WTC11 (cell line): ENCODE measurements around the gene SNCAIP. TPM values are rescaled to one million over a fixed set of nuclear protein-coding genes. Genes with fewer than 3 reads are reported as not detected.

Experiments used
- ATAC-seq: fragments of 200-7000 bp; cut with Tn5 transposase; 2 replicates; pipeline ENCODE4 v1.10.0; 2021; ENCODE audit warnings: mild to moderate bottlenecking, moderate library complexity
- CTCF ChIA-PET: fragments of 300-600 bp; sonication (Branson Sonifier 250); formaldehyde crosslinking; loops from one replicate; lab custom pipeline; 2021; ENCODE audit warnings: antibody characterized with exemption; lab: Charles Lee
- POLR2A ChIA-PET: fragments of 350-600 bp; sonication (Branson Sonifier 250); formaldehyde crosslinking; loops from one replicate; lab custom pipeline; 2021; ENCODE audit warnings: antibody characterized with exemption; lab: Charles Lee
- DNase-seq: peaks from one replicate; pipeline ENCODE4 v3.0.0; 2021; ENCODE audit warnings: low spot score
- H3K27ac Mint-ChIP-seq: 2 replicates; pipeline ENCODE4 v1.8.0; 2021; ENCODE audit warnings: mixed read lengths
- H3K27me3 Mint-ChIP-seq: 2 replicates; pipeline ENCODE4 v1.8.0; 2021; ENCODE audit warnings: low read depth, mild to moderate bottlenecking, moderate library complexity, mixed read lengths
- H3K36me3 Mint-ChIP-seq: 2 replicates; pipeline ENCODE4 v1.8.0; 2021; ENCODE audit warnings: mixed read lengths
- H3K4me1 Mint-ChIP-seq: 2 replicates; pipeline ENCODE4 v1.8.0; 2022; ENCODE audit warnings: mixed read lengths
- H3K4me3 Mint-ChIP-seq: 2 replicates; pipeline ENCODE4 v1.8.0; 2021; ENCODE audit warnings: mild to moderate bottlenecking, moderate library complexity, mixed read lengths
- H3K9me3 Mint-ChIP-seq: 2 replicates; pipeline ENCODE4 v1.8.0; 2021; ENCODE audit warnings: mixed read lengths
- ATF2 ChIP-seq: sonication (generic); formaldehyde crosslinking; IDR thresholded peaks from 2 replicates; pipeline ENCODE4 v1.8.1; 2022; ENCODE audit warnings: low read depth, missing genetic modification reagents, borderline replicate concordance
- CREB1 ChIP-seq: sonication (generic); formaldehyde crosslinking; IDR thresholded peaks from 2 replicates; pipeline ENCODE4 v1.8.0; 2023; ENCODE audit warnings: mild to moderate bottlenecking, missing genetic modification reagents
- CREM ChIP-seq: sonication (generic); formaldehyde crosslinking; IDR thresholded peaks from 2 replicates; pipeline ENCODE4 v1.8.1; 2022; ENCODE audit warnings: mild to moderate bottlenecking, missing genetic modification reagents, moderate library complexity
- CTCF ChIP-seq: fragments of 200-600 bp; IDR thresholded peaks from 2 replicates; pipeline ENCODE4 v1.8.0; 2022; ENCODE audit warnings: antibody characterized with exemption
- E2F1 ChIP-seq: sonication (generic); formaldehyde crosslinking; IDR thresholded peaks from 2 replicates; pipeline ENCODE4 v1.8.0; 2022; ENCODE audit warnings: mild to moderate bottlenecking, missing genetic modification reagents
- ERG ChIP-seq: fragments of 250-450 bp; sonication (Bioruptor Pico); IDR thresholded peaks from 2 replicates; pipeline ENCODE4 v1.8.0; 2021; ENCODE audit warnings: mild to moderate bottlenecking
- GABPB1 ChIP-seq: sonication (generic); formaldehyde crosslinking; IDR thresholded peaks from 2 replicates; pipeline ENCODE4 v1.8.1; 2023; ENCODE audit warnings: mild to moderate bottlenecking, missing genetic modification reagents
- GRHL2 ChIP-seq: fragments of 250-450 bp; sonication (Bioruptor Pico); IDR thresholded peaks from 2 replicates; pipeline ENCODE4 v1.8.0; 2022; ENCODE audit warnings: mild to moderate bottlenecking, moderate library complexity; ENCODE audit not compliant: insufficient replicate concordance, severe bottlenecking
- MAX ChIP-seq: sonication (generic); formaldehyde crosslinking; IDR thresholded peaks from 2 replicates; pipeline ENCODE4 v1.8.0; 2022; ENCODE audit warnings: mild to moderate bottlenecking, missing genetic modification reagents
- NFATC4 ChIP-seq: fragments of 250-450 bp; sonication (Bioruptor Pico); IDR thresholded peaks from 2 replicates; pipeline ENCODE4 v1.9.0; 2021; ENCODE audit warnings: mild to moderate bottlenecking
- NFYB ChIP-seq: sonication (generic); formaldehyde crosslinking; conservative IDR thresholded peaks from 2 replicates; pipeline ENCODE4 v1.8.0; 2022; ENCODE audit warnings: low read depth, missing genetic modification reagents
- PREB ChIP-seq: sonication (generic); formaldehyde crosslinking; IDR thresholded peaks from 2 replicates; pipeline ENCODE4 v1.8.1; 2022; ENCODE audit warnings: mild to moderate bottlenecking, missing genetic modification reagents, moderate library complexity, borderline replicate concordance
- RELA ChIP-seq: sonication (generic); formaldehyde crosslinking; IDR thresholded peaks from 2 replicates; pipeline ENCODE4 v1.8.1; 2022; ENCODE audit warnings: missing genetic modification reagents, mild to moderate bottlenecking, borderline replicate concordance
- ZNF423 ChIP-seq: fragments of 250-450 bp; sonication (Bioruptor Pico); IDR thresholded peaks from 2 replicates; pipeline ENCODE4 v2.1.2; 2022; ENCODE audit warnings: mild to moderate bottlenecking, moderate library complexity
- ZNF425 ChIP-seq: fragments of 250-450 bp; sonication (Bioruptor Pico); conservative IDR thresholded peaks from 2 replicates; pipeline ENCODE4 v1.9.0; 2021; ENCODE audit warnings: mild to moderate bottlenecking
- total RNA-seq: library from RNA; stranded (reverse); gene quantifications from 3 replicates; pipeline ENCODE4 v1.2.3, GENCODE V29; 2021

SNCAIP gene
- total RNA-seq, 1 experiment from 2014 or later: 10.0 TPM

- Mint-ChIP-seq H3K27ac (no peak overlapping the region), H3K4me1 (peaks cover 29% of the 10 kb centered on the region), H3K36me3 (peaks cover 10% of the 10 kb centered on the region), H3K27me3 (peaks cover 47% of the 10 kb centered on the region), H3K4me3 (peak overlapping the region; percentile 84; the same call in 1 of the 2 replicates), H3K9me3 (peaks cover 12% of the 10 kb centered on the region)
- ChIA-PET POLR2A (no interaction called here), CTCF (no interaction called here)
- DNase-seq: no peak
- no peak for TF ChIP-seq CTCF
- no peak for ATAC-seq
Observed at GRCh38 chr5:122314036-122314435, 2.0 kb downstream of the SNCAIP start.

- H3K27ac Mint-ChIP-seq: no peak overlapping the region
- H3K36me3 Mint-ChIP-seq: peaks cover 10% of the 10 kb centered on the region
- no peak for DNase-seq
- peaks cover 12% of the 10 kb centered on the region for H3K9me3 Mint-ChIP-seq
- H3K27me3 Mint-ChIP-seq: peaks cover 40% of the 10 kb centered on the region
- H3K4me1 Mint-ChIP-seq: peaks cover 30% of the 10 kb centered on the region
- ChIA-PET CTCF (no interaction called here), POLR2A (no interaction called here)
- no peak for ATAC-seq
- no peak for TF ChIP-seq CREM (CRISPR knock-in tag)
- no peak for TF ChIP-seq GABPB1
- TF ChIP-seq ZNF425 (CRISPR knock-in tag): no peak
- TF ChIP-seq ZNF423: no peak
- no peak for TF ChIP-seq E2F1
- no peak for TF ChIP-seq NFATC4 (CRISPR knock-in tag)
- no peak for TF ChIP-seq PREB (CRISPR knock-in tag)
- TF ChIP-seq CREB1 (CRISPR knock-in tag): no peak
- no peak for TF ChIP-seq MAX (CRISPR knock-in tag)
- TF ChIP-seq RELA: no peak
- TF ChIP-seq GRHL2: no peak
- TF ChIP-seq NFYB: no peak
- no peak for TF ChIP-seq ERG
- TF ChIP-seq ATF2 (CRISPR knock-in tag): no peak
- no peak overlapping the region for H3K4me3 Mint-ChIP-seq
Observed at GRCh38 chr5:122315521-122315920, 3.5 kb downstream of the SNCAIP start.
